Motor neuron (in vitro differentiated cells): ENCODE data around the gene CDC42EP1. TPM values are rescaled to one million over a fixed set of nuclear protein-coding genes. Genes with fewer than 3 reads are reported as not detected.

Experiments used
- ATAC-seq, 8 experiments: fragments of 200-7000 bp; cut with Tn5 transposase; replicated peaks in 6 of 8; 2 replicates each; pipeline ENCODE4 v1.8.0; 2021; ENCODE audit warnings: mild to moderate bottlenecking in 8 of 8, moderate library complexity in 8 of 8
- H3K27ac ChIP-seq, 2 donors: fragments of 250-450 bp; sonication (Bioruptor Pico); 2 replicates each; pipeline ENCODE4 v1.9.0; 2021; ENCODE audit warnings: antibody characterized with exemption in 2 of 2, mild to moderate bottlenecking in 2 of 2, moderate library complexity in 1 of 2
- H3K4me1 ChIP-seq, 2 donors: fragments of 250-450 bp; sonication (Bioruptor Pico); replicated peaks in 1 of 2; 2 replicates each; pipeline ENCODE4 v1.6.1; 2021; ENCODE audit warnings: antibody characterized with exemption in 2 of 2, mild to moderate bottlenecking in 2 of 2, moderate library complexity in 1 of 2
- H3K4me3 ChIP-seq, 5 donors: fragments of 250-450 bp; sonication (Bioruptor Pico); 2 replicates each; pipeline ENCODE4 v1.9.0; 2021; ENCODE audit warnings: antibody characterized with exemption in 5 of 5, mild to moderate bottlenecking in 5 of 5, moderate library complexity in 4 of 5
- WGBS, 10 experiments: fragments of 450-650 bp; shearing (Covaris generic); methylation state at CpG; one replicate each; pipeline ENCODE4 v1.0.0; 2022; 5-methylcytosine and 5-hydroxymethylcytosine counted together
- in situ Hi-C, 9 experiments: fragments of 400-800 bp; cut with MboI; loops; one replicate each; pipeline ENCODE4 v1.15.0; 2021; ENCODE audit warnings: low sequenced_read_pairs in 9 of 9, low pct_unique_long_range_greater_than_20kb in 2 of 9; ENCODE audit not compliant: unreplicated experiment in 9 of 9
- total RNA-seq, 8 experiments: library from RNA; unstranded; fragments of 300-600 nt; gene quantifications; 2 replicates each; pipeline versions ENCODE4 v1.2.3 to v1.2.4, GENCODE V29; 2022

Gene CDC42EP1
- total RNA-seq, 8 experiments from 2014 or later: 3.5 to 38.6 (median 8.7) TPM

DNA sequence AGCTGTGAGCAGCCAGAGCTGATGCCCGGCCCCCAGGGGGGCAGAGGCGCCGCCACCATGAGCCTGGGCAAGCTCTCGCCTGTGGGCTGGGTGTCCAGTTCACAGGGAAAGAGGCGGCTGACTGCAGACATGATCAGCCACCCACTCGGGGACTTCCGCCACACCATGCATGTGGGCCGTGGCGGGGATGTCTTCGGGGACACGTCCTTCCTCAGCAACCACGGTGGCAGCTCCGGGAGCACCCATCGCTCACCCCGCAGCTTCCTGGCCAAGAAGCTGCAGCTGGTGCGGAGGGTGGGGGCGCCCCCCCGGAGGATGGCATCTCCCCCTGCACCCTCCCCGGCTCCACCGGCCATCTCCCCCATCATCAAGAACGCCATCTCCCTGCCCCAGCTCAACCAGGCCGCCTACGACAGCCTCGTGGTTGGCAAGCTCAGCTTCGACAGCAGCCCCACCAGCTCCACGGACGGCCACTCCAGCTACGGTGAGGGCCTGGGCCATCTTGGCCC is 6.1 kb downstream of the CDC42EP1 start:
- no peak overlapping the region for H3K4me3 ChIP-seq
- in situ Hi-C loops: loop anchor here in 1 of 9 experiments (10.0 kb wide), 1 partner anchor 252 kb away; no protein-coding TSS in a partner anchor
- peaks cover 12 to 25% of the 10 kb centered on the region in 2 donors for H3K4me1 ChIP-seq
- no peak for ATAC-seq
- no peak overlapping the region for H3K27ac ChIP-seq
- WGBS, 10 experiments: no CpG with 5 or more reads among the region's 28 CpGs

DNA sequence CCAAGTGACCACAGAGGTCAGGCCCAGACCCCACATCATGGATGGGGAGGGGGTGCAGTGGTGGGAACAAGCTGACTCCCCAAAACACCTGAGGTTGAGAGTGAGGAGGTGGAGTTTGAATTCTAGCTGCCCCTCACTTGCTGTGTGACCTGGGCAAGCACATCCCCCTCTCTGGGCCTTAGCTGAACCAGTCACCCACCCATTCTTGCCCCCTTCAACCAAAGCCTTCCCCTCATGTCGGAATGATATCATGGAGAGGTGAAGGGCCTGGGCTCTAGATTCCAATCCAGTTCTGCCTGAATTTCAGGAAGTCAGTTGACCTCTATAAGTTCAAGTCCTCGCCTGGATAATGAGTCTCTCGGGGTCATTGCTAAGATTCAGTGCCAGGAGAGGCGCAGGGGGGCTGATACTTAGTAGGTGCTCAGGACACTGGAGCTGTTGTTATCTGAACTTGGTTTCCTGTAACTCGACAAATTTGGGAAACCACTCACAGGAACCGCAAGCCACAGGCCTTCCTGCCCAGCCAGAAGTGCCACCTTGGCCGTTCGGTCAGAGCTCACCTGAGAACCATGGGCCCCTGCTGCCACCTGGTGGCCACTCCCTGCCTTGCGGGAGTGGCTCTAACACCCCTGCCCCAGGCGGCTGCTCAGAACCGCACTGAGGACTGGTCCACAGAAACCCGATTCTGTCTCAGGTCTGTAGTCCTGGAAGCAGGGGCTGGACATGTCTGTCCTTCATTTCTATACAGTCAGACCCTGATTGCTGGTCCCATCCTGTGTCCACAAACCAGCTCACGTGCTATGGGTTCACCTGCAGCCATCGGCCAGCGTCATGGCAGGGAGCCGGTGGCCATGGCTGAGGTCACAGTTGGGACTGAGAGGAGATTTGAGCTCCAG is 6.9 kb downstream of the CDC42EP1 start:
- 38 to 81% (median 62%) methylated on average over 2 to 8 of the region's 16 CpGs; no CpG with 5 or more reads in 4 of the 10 experiments for WGBS, 10 experiments
- peaks cover 5 to 21% of the 10 kb centered on the region in 2 donors for H3K4me1 ChIP-seq
- H3K4me3 ChIP-seq: no peak overlapping the region
- H3K27ac ChIP-seq: no peak overlapping the region
- in situ Hi-C loops: loop anchor here in 1 of 9 experiments (10.0 kb wide), 1 partner anchor 252 kb away; no protein-coding TSS in a partner anchor
- peak; percentile 18 to 90 (median 70) for ATAC-seq

DNA sequence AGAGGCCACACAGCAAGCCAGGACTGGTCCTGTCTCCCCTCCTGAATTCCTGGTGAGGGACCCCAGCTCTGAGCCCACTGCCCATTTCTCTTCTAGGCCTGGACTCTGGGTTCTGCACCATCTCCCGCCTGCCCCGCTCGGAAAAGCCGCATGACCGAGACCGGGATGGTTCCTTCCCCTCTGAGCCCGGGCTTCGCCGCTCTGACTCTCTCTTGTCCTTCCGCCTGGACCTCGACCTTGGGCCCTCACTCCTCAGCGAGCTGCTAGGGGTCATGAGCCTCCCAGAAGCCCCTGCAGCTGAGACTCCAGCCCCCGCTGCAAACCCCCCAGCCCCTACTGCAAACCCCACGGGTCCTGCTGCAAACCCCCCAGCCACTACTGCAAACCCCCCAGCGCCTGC is 7.7 kb downstream of the CDC42EP1 start:
- Histone ChIP-seq H3K27ac (no peak overlapping the region), H3K4me1 (peaks cover 5 to 12% of the 10 kb centered on the region in 2 donors), H3K4me3 (no peak overlapping the region)
- in situ Hi-C loops: loop anchor here in 1 of 9 experiments (10.0 kb wide), 1 partner anchor 253 kb away; no protein-coding TSS in a partner anchor
- WGBS, 10 experiments: 80% methylated on average over 1 of the region's 15 CpGs; no CpG with 5 or more reads in 9 of the 10 experiments
- ATAC-seq: no peak

DNA sequence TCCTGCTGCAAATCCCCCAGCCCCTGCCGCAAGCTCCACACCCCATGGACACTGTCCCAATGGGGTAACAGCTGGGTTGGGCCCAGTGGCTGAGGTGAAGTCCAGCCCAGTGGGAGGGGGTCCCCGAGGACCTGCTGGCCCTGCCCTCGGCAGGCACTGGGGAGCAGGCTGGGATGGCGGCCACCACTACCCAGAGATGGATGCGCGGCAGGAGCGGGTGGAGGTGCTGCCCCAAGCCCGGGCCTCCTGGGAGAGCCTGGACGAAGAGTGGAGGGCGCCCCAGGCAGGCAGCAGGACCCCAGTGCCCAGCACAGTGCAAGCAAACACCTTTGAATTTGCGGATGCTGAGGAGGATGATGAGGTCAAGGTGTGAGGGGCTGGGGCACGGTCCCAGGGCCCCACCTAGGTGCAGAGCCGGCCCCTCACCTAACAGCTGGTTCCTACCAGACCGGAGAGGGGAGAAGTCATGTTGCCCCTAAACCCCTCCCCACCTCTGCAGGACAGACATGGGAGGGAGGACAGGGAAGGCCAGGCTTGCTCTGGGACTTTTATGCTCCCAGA is 8.2 kb downstream of the CDC42EP1 start:
- H3K4me3 ChIP-seq: no peak overlapping the region
- peaks cover under 1 to 7% of the 10 kb centered on the region in 2 donors for H3K4me1 ChIP-seq
- H3K27ac ChIP-seq: no peak overlapping the region
- no CpG with 5 or more reads among the region's 14 CpGs for WGBS, 10 experiments
- ATAC-seq: peak in 4 of 8 experiments; percentile 3 to 17 (median 8)
- in situ Hi-C loops: loop anchor here in 1 of 9 experiments (10.0 kb wide), 1 partner anchor 254 kb away; no protein-coding TSS in a partner anchor

- peak in 5 of 8 experiments; percentile 4 to 19 (median 16) for ATAC-seq
- WGBS, 10 experiments: 47 to 100% (median 79%) methylated on average over 2 to 8 of the region's 21 CpGs; no CpG with 5 or more reads in 4 of the 10 experiments
- in situ Hi-C loops: loop anchor here in 1 of 9 experiments (10.0 kb wide), 1 partner anchor 254 kb away; no protein-coding TSS in a partner anchor
- Histone ChIP-seq H3K27ac (no peak overlapping the region), H3K4me3 (no peak overlapping the region), H3K4me1 (peaks cover 0 to 2% of the 10 kb centered on the region in 2 donors)
Measured at GRCh38 chr22:37569009-37569920, 9.0 kb downstream of the CDC42EP1 start.

DNA sequence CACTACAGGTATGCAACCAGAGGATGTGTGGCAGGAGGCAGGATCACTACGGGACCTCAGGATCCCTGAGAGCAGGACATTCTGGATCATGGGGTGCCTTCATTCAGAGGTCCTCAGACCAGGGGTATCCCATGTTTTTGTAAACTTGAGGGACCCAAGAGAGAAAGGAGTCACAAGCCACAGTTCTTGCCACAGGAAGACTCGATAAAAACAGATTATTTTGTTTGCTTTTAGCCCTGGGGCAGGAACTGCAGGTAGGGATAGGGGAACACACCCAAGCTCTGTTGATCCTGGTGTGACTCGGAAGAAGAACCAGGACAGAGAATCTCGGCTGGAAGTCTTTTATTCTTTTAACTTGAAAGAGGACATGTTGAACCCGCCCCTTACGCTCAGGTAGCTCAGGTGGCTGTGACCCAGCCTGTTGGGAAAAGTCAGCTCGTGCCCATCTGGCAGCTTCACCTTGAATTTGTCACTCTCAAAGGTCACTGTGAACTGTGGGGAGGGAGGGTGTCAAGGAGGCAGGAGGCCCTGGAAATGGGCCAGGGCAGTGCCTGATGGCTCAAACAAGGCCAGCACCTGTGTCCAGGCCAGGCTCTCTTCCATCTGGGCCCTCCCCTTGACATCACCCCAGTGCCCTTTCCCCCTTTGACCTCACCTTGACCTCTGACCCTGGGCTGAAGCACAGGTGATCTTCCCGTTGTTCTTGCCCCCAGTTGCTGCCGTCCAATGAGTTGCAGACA is 9.8 kb downstream of the CDC42EP1 start:
- Histone ChIP-seq H3K4me3 (no peak overlapping the region), H3K27ac (no peak overlapping the region), H3K4me1 (peaks cover 0 to 2% of the 10 kb centered on the region in 2 donors)
- in situ Hi-C loops: loop anchor here in 1 of 9 experiments (10.0 kb wide), 1 partner anchor 255 kb away; no protein-coding TSS in a partner anchor
- no peak for ATAC-seq
- 20 to 100% (median 73%) methylated on average over 1 to 6 of the region's 9 CpGs; no CpG with 5 or more reads in 2 of the 10 experiments for WGBS, 10 experiments

- in situ Hi-C loops: no loop called here
- WGBS, 10 experiments: 60 to 100% (median 87%) methylated on average over 1 to 3 of the region's 4 CpGs; no CpG with 5 or more reads in 4 of the 10 experiments
- no peak overlapping the region for H3K4me3 ChIP-seq
- ATAC-seq: no peak
- H3K4me1 ChIP-seq: peaks cover 0 to 2% of the 10 kb centered on the region in 2 donors
- H3K27ac ChIP-seq: no peak overlapping the region
Measured at GRCh38 chr22:37570661-37570976, 10.3 kb downstream of the CDC42EP1 start.

- ATAC-seq: no peak
- H3K27ac ChIP-seq: no peak overlapping the region
- peaks cover 0 to 2% of the 10 kb centered on the region in 2 donors for H3K4me1 ChIP-seq
- WGBS, 10 experiments: 51 to 93% (median 71%) methylated on average over 1 to 5 of the region's 16 CpGs; no CpG with 5 or more reads in 3 of the 10 experiments
- in situ Hi-C loops: no loop called here
- no peak overlapping the region for H3K4me3 ChIP-seq
Measured at GRCh38 chr22:37571258-37571991, 11.1 kb downstream of the CDC42EP1 start.

DNA sequence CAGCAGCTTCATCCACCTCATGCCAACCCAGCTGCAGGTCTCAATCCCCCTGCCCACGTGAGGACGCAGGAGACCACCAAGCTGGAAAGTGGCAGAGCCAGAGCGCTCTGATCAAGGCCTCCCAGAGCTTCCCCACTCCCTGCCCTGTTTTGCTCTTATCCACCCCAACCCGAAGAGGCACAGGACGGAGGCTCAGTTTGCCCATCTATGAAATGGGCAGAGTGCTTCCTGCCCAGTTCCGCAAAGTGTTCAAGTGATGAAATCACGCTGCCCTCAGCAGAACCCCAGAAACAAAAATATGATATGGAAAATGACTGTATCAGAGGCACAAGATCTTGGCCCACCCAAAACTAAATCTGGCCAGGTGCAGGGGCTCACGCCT is 11.7 kb downstream of the CDC42EP1 start:
- peaks cover 0 to 2% of the 10 kb centered on the region in 2 donors for H3K4me1 ChIP-seq
- in situ Hi-C loops: no loop called here
- H3K4me3 ChIP-seq: no peak overlapping the region
- no peak for ATAC-seq
- no peak overlapping the region for H3K27ac ChIP-seq
- WGBS, 10 experiments: 90 to 100% (median 95%) methylated on average over 4 to 8 of the region's 8 CpGs; no CpG with 5 or more reads in 5 of the 10 experiments

DNA sequence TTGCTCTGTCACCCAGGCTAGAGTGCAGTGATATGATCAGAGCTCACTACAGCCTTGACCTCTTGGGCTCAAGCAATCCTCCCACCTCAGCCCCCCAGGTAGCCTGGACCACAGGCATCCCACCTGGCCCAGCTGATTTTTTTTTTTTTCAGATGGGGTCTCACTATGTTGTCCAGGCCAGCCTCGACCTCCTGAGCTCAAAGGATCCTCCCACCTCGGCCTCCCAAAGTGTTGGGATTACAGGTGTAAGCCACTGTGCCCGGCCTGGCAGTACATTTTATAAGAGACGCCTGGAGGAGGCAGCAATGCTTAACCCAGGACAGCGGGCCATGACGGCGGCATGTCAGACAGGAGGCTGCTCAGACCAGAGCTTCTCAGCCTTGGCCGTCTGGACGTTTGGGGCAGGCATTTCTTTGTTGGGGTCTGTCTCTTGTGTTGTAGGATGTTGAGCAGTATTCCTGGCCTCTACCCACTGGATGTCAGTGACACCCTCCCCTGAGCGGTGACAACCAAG is 15.3 kb downstream of the CDC42EP1 start:
- no peak for ATAC-seq
- H3K27ac ChIP-seq: no peak overlapping the region
- in situ Hi-C loops: no loop called here
- WGBS, 10 experiments: 67 to 100% (median 94%) methylated on average over 1 to 5 of the region's 10 CpGs; no CpG with 5 or more reads in 6 of the 10 experiments
- no peak overlapping the region for H3K4me3 ChIP-seq
- H3K4me1 ChIP-seq: no peaks in the 10 kb centered on the region

GRCh38 chr22:37578002-37578401 is 17.7 kb downstream of the CDC42EP1 start:
- Histone ChIP-seq H3K4me1 (no peaks in the 10 kb centered on the region), H3K27ac (no peak overlapping the region), H3K4me3 (no peak overlapping the region)
- WGBS, 10 experiments: 62 to 100% (median 87%) methylated on average over 1 to 5 of the region's 5 CpGs; no CpG with 5 or more reads in 2 of the 10 experiments
- ATAC-seq: no peak
- in situ Hi-C loops: no loop called here
